Measurements from ENCODE around the gene CARS1. TPM values are rescaled to one million over a fixed set of nuclear protein-coding genes. Genes with fewer than 3 reads are reported as not detected.

CARS1 gene
- total RNA-seq, 2 experiments from 2014 or later: 94.7 to 97.5 TPM

- intact Hi-C loops (cut with micrococcal nuclease): loop anchor here (5.0 kb wide), 1 partner anchor 35 kb away; no protein-coding TSS in a partner anchor
- H3K36me3 Mint-ChIP-seq: peaks cover 59% of the 10 kb centered on the region
- no peaks in the 10 kb centered on the region for H3K27me3 Mint-ChIP-seq
- no peak for DNase-seq
- no peaks in the 10 kb centered on the region for H3K9me3 Mint-ChIP-seq
- H3K4me1 Mint-ChIP-seq (ENCODE audit: low read depth): peaks cover 51% of the 10 kb centered on the region
- ChIA-PET POLR2A (interaction anchor here (0.5 to 4.9 kb wide), 3 partner anchors 22 to 205 kb away, joined by 3 to 53 read pairs (median 4); partner anchors contain the start of genes CARS1 and NAP1L4), CTCF (interaction anchor here (0.9 to 1.0 kb wide), 2 partner anchors 79 to 124 kb away, joined by 3 read pairs; no protein-coding TSS in a partner anchor)
- no peak overlapping the region for H3K27ac Mint-ChIP-seq
- H3K4me3 Mint-ChIP-seq: no peak overlapping the region
Measured at GRCh38 chr11:3011891-3012885, 45.0 kb downstream of the CARS1 start.

DNA sequence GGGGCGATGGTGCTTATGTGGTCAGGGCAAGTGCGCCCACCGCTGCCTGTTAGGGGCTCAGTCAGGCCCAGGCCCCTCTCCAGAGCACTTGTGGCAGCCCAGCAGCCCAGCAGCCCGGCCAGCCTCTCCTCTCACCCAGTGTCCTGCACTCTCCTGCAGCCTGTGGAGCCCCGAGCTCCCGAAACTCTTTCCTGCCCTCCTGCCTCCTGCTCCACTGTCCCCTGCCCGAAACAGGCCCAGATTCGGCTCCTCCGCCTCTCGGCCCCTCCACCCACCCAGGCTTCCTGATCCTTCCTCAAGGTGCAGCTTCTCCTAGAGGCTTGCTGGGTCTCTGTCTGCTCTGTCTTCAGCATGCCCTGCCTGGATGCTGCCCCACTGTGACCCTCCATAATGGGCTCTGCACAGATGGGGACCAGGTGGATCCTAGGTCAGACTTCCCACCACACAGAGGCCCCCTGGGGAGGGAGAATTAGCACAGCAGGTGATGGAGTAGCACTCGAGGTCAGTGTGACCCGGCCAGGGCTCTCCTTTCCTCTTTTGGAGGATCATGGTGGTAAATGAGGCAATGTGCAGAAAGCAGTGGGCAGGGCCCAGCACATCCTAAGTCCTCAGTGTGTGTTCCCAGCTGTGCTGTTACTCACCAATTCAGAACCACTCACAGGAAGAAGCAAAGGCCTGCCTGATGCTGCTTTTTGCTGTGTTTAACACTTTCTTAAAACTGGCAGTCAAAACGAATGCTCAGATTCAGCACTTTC lies 46.5 kb downstream of the CARS1 start:
- peaks cover 41% of the 10 kb centered on the region for H3K4me1 Mint-ChIP-seq (ENCODE audit: low read depth)
- peak; percentile 48 for DNase-seq
- intact Hi-C loops (cut with micrococcal nuclease): loop anchor here (5.0 kb wide), 1 partner anchor 33 kb away; no protein-coding TSS in a partner anchor
- H3K27ac Mint-ChIP-seq: peak overlapping the region; percentile 84
- peaks cover 57% of the 10 kb centered on the region for H3K36me3 Mint-ChIP-seq
- H3K27me3 Mint-ChIP-seq: no peaks in the 10 kb centered on the region
- CTCF ChIA-PET: interaction anchor here (1.9 kb wide), 1 partner anchor 81 kb away, joined by 6 read pairs; no protein-coding TSS in a partner anchor
- no peak overlapping the region for H3K4me3 Mint-ChIP-seq
- H3K9me3 Mint-ChIP-seq: no peaks in the 10 kb centered on the region
- POLR2A ChIA-PET: interaction anchor here (4.9 kb wide), 1 partner anchor 20 kb away, joined by 53 read pairs; the partner anchor contains the start of gene NAP1L4

DNA sequence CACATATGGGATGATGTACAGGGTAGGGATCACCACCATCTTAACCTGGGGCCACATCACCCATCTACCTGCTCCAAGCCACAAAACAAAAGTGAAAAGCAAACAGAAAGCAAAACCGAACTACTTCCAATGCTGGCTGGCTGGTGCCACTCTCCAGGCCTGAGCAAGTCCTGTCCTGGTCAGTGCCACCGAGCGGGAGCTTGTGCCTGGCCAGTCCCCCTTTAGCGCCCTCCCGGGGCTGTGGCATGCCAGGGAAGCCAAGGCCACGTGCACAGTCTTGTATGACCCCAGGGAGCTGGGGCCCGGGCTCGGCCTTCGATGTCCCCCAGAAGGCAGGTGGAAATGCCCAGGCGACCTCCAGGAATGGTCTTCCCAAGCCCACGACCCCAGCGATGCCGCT lies 47.2 kb downstream of the CARS1 start:
- Mint-ChIP-seq H3K9me3 (no peaks in the 10 kb centered on the region), H3K36me3 (peaks cover 53% of the 10 kb centered on the region), H3K4me1 (ENCODE audit: low read depth) (peaks cover 34% of the 10 kb centered on the region), H3K27ac (peak overlapping the region; percentile 66), H3K27me3 (no peaks in the 10 kb centered on the region), H3K4me3 (no peak overlapping the region)
- no peak for DNase-seq
- CTCF ChIA-PET: interaction anchor here (0.7 to 1.9 kb wide), 2 partner anchors 35 to 81 kb away, joined by 3 to 6 read pairs; no protein-coding TSS in a partner anchor
- POLR2A ChIA-PET: no interaction called here
- intact Hi-C loops (cut with micrococcal nuclease): loop anchor here (5.0 kb wide), 1 partner anchor 33 kb away; no protein-coding TSS in a partner anchor

GRCh38 chr11:3009481-3009880 lies 47.7 kb downstream of the CARS1 start:
- no peak for DNase-seq
- intact Hi-C loops (cut with micrococcal nuclease): no loop called here
- no peak overlapping the region for H3K4me3 Mint-ChIP-seq
- H3K36me3 Mint-ChIP-seq: peaks cover 52% of the 10 kb centered on the region
- CTCF ChIA-PET: interaction anchor here (0.7 to 1.9 kb wide), 2 partner anchors 34 to 82 kb away, joined by 3 to 6 read pairs; no protein-coding TSS in a partner anchor
- no peaks in the 10 kb centered on the region for H3K27me3 Mint-ChIP-seq
- POLR2A ChIA-PET: no interaction called here
- no peak overlapping the region for H3K27ac Mint-ChIP-seq
- peaks cover 28% of the 10 kb centered on the region for H3K4me1 Mint-ChIP-seq (ENCODE audit: low read depth)
- no peaks in the 10 kb centered on the region for H3K9me3 Mint-ChIP-seq

DNA sequence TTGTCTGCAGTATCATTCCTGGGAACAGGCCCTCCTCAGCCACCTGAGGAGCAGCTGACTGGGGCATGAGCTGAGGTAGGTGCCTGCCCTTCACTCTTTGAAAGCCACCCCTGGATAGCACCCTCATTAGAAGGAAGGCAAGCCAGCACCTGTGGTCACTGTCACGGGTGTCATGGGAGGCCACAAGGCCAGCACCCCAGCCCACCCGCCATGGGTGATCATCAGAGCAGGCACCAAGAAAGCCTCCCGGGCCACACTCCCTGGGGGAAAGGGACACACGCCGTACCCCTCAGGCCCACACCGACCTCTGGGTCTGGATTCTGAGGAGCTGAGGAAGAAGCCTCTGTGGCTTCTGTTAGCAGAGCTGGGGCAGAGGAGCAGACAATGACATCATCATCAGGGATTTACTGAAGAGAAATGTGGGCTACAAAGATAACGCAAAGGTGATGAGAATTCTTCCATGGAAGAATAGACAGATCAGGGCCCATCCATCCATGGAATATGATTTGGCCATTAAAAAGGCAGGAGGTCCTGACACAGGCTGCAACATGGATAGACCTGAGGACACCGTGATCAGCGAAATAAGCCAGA lies 48.4 kb downstream of the CARS1 start:
- peak overlapping the region; percentile 34 for H3K27ac Mint-ChIP-seq
- peaks cover 22% of the 10 kb centered on the region for H3K4me1 Mint-ChIP-seq (ENCODE audit: low read depth)
- POLR2A ChIA-PET: no interaction called here
- intact Hi-C loops (cut with micrococcal nuclease): no loop called here
- H3K27me3 Mint-ChIP-seq: no peaks in the 10 kb centered on the region
- no peaks in the 10 kb centered on the region for H3K9me3 Mint-ChIP-seq
- H3K36me3 Mint-ChIP-seq: peaks cover 53% of the 10 kb centered on the region
- H3K4me3 Mint-ChIP-seq: no peak overlapping the region
- CTCF ChIA-PET: interaction anchor here (0.6 to 1.9 kb wide), 3 partner anchors 34 to 83 kb away, joined by 3 to 6 read pairs (median 4); no protein-coding TSS in a partner anchor
- no peak for DNase-seq

GRCh38 chr11:3007404-3008010 lies 49.7 kb downstream of the CARS1 start:
- CTCF ChIA-PET: interaction anchor here (1.9 to 3.5 kb wide), 2 partner anchors 32 to 84 kb away, joined by 5 to 11 read pairs; no protein-coding TSS in a partner anchor
- peaks cover 16% of the 10 kb centered on the region for H3K4me1 Mint-ChIP-seq (ENCODE audit: low read depth)
- DNase-seq: no peak
- no peak overlapping the region for H3K4me3 Mint-ChIP-seq
- H3K36me3 Mint-ChIP-seq: peaks cover 58% of the 10 kb centered on the region
- intact Hi-C loops (cut with micrococcal nuclease): no loop called here
- POLR2A ChIA-PET: no interaction called here
- H3K9me3 Mint-ChIP-seq: no peaks in the 10 kb centered on the region
- no peak overlapping the region for H3K27ac Mint-ChIP-seq
- H3K27me3 Mint-ChIP-seq: no peaks in the 10 kb centered on the region

GRCh38 chr11:3006505-3007260 lies 50.5 kb downstream of the CARS1 start:
- ChIA-PET POLR2A (no interaction called here), CTCF (interaction anchor here (0.8 to 3.5 kb wide), 3 partner anchors 15 to 85 kb away, joined by 3 to 11 read pairs (median 5); no protein-coding TSS in a partner anchor)
- Mint-ChIP-seq H3K9me3 (no peaks in the 10 kb centered on the region), H3K4me3 (no peak overlapping the region), H3K36me3 (peaks cover 57% of the 10 kb centered on the region), H3K27me3 (no peaks in the 10 kb centered on the region), H3K27ac (no peak overlapping the region), H3K4me1 (ENCODE audit: low read depth) (peaks cover 13% of the 10 kb centered on the region)
- intact Hi-C loops (cut with micrococcal nuclease): no loop called here
- DNase-seq: no peak

DNA sequence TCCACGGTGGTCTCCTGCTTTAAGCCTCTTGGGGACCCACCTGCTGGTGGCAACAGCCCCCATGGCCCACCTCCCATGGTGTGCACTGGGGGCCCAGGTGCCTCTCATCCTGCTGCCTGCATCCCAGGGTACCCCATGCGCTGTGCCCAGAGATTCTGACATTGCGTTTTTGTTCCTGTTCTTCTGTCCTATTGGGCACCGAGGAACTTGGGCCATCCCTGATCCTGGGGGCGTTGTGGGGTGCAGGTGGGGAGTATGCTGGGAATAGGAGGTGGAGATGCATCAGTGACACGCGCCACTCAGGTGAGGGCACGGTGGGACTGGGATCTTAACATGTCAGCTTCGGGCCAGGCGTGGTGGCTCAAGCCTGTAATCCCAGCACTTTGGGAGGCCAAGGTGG lies 52.7 kb downstream of the CARS1 start:
- H3K27me3 Mint-ChIP-seq: no peaks in the 10 kb centered on the region
- no peak for DNase-seq
- no peaks in the 10 kb centered on the region for H3K9me3 Mint-ChIP-seq
- intact Hi-C loops (cut with micrococcal nuclease): no loop called here
- peaks cover 59% of the 10 kb centered on the region for H3K36me3 Mint-ChIP-seq
- peaks cover 1% of the 10 kb centered on the region for H3K4me1 Mint-ChIP-seq (ENCODE audit: low read depth)
- ChIA-PET CTCF (interaction anchor here (1.0 kb wide), 1 partner anchor 28 kb away, joined by 3 read pairs; no protein-coding TSS in a partner anchor), POLR2A (no interaction called here)
- no peak overlapping the region for H3K27ac Mint-ChIP-seq
- no peak overlapping the region for H3K4me3 Mint-ChIP-seq

GRCh38 chr11:3003396-3004231 lies 53.6 kb downstream of the CARS1 start:
- H3K4me1 Mint-ChIP-seq (ENCODE audit: low read depth): peaks cover 3% of the 10 kb centered on the region
- peaks cover 53% of the 10 kb centered on the region for H3K36me3 Mint-ChIP-seq
- no peaks in the 10 kb centered on the region for H3K9me3 Mint-ChIP-seq
- POLR2A ChIA-PET: interaction anchor here (0.7 to 1.3 kb wide), 3 partner anchors 12 to 29 kb away, joined by 3 to 6 read pairs (median 4); no protein-coding TSS in a partner anchor
- H3K27ac Mint-ChIP-seq: no peak overlapping the region
- no peak for DNase-seq
- no peaks in the 10 kb centered on the region for H3K27me3 Mint-ChIP-seq
- no peak overlapping the region for H3K4me3 Mint-ChIP-seq
- intact Hi-C loops (cut with micrococcal nuclease): no loop called here
- CTCF ChIA-PET: interaction anchor here (1.0 to 1.1 kb wide), 3 partner anchors 12 to 34 kb away, joined by 3 read pairs; no protein-coding TSS in a partner anchor

DNA sequence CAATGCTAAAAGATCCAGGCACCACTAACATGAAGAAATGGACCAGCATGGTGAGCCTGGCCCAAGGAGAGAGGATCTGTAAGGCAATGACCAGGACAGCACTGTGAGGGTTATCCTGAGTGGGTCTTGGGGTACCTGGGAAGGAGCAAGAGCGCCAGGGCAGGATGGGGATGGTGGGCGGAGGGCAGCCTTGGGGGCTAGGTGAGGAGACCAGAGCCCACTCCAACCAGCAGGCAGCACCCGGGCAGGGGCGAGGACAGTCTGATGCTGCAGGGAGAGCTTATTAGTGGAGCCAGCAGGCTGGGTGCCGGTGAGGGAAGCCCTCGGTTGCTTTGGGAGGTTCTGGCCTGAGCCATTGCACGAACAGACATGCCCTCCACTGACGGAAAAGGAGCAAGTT lies 54.4 kb downstream of the CARS1 start:
- no peak for DNase-seq
- intact Hi-C loops (cut with micrococcal nuclease): no loop called here
- Mint-ChIP-seq H3K4me3 (no peak overlapping the region), H3K27me3 (no peaks in the 10 kb centered on the region), H3K27ac (no peak overlapping the region), H3K4me1 (ENCODE audit: low read depth) (peaks cover 3% of the 10 kb centered on the region), H3K9me3 (no peaks in the 10 kb centered on the region), H3K36me3 (peaks cover 50% of the 10 kb centered on the region)
- POLR2A ChIA-PET: interaction anchor here (0.7 to 1.3 kb wide), 3 partner anchors 11 to 13 kb away, joined by 3 to 6 read pairs (median 4); no protein-coding TSS in a partner anchor
- CTCF ChIA-PET: interaction anchor here (1.0 kb wide), 1 partner anchor 35 kb away, joined by 3 read pairs; no protein-coding TSS in a partner anchor
